ENCODE measurements around the gene FNDC3A.

DNA sequence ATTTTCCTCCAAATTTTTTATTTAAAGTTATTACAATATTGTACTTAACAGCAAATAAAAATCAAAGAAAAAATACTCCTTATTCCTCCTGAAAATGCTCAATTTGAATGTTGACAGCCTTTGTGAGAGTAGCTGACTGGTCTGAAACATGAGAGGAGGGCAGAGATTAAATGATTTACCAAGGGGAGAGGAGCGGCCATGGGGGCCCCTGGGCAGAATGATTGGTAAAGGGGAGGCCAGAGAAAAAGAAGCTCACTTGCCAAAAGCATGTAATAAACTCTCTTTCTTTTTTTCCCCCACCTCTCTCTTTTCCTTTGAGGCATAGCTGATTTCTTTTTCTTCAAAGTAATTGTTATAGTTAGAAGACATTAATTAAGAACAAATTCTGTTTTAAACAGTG is 30.1 kb upstream of the FNDC3A start:
- no peak for TF ChIP-seq EZH2phosphoT487 (IDR thresholded peaks at IDR 0.05; ENCODE audit: insufficient read depth, low read depth)
- TF ChIP-seq EZH2 (IDR thresholded peaks at IDR 0.05; ENCODE audit: insufficient read depth, poor library complexity, severe bottlenecking), result no peak
